ENCODE results near the gene TNPO1.
"Not testable (repeated sequence)": the region's sequence is repeated elsewhere in the genome, so short reads cannot be mapped to it uniquely, and the experiment has no call there.

Gene TNPO1

DNA sequence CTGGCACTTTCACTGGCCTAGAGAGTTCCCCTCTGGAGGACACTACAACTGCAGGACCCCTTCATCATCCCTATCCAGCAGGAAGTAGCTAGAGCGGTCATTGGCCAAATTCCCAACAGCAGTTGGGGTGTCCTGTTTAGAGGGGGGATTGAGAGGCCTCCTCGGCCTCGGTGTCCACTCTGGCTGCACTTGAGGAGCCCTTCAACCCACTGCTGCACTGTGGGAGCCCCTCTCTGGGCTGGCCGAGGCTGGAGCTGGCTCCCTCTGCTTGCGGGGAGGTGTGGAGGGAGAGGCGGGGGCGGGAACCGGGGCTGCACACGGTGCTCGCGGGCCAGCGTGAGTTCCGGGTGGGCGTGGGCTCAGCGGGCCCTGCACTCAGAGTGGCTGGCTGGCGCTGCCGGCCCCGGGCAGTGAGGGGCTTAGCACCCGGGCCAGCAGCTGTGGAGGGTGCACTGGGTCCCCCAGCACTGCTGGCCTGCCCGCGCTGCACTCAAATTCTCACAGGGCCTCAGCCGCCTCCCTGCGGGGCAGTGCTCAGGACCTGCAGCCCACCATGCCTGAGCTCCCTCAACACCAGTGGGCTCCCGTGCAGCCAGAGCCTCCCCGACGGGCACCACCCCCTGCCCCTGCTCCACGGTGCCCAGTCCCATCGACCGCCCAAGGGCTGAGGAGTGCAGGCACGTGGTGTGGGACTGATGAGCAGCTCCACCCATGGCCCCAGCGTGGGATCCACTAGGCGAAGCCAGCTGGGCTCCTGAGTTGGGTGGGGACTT, 118.7 kb downstream of the TNPO1 start:
- DNase-seq (ENCODE audit: low read depth in 2 of 2): not testable (repeated sequence)

DNA sequence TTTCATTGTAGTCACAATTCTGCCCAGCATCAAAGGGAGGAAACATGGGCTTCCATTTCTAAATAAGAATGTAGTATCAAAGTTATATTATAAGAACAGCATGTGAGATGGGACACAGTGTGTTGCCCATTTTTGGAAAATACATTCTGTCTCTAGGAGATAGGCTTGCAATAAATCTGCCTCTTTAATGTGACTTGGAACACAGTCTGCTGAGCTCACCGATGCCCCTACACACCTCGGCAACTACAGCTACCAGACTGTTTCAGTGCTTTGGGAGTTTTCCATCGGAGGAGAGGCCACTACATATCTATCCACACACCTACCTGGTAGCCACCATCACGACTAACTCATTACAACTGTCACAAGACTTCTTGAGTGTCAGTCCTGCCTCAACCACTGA, 120.4 kb downstream of the TNPO1 start:
- DNase-seq (ENCODE audit: low read depth in 2 of 2): no peak

DNA sequence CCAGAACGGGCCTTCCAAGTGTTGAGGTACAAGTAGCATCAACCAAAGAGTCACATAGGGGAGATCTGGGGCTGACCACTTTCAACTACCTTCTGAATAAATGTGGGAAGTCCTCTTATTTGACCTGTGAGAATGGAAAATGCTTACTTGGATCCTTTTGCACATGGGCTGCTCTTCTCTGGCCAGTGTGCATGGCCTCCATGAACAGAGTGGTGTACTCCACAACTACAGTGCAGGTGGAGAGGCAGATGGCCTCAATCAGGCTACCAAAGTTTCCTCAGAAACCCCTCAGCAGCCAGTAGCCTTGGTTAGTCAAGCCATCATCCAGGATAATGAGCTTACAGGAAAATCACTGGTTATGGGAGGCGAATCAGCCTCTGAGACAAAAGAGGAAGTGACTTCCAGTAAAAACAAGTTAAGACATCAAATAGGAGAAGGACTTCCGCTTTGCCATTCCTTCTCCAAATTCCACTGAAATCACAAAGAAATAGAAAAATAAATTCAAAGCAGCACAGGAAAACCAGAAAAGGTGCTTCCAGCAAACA, 121.1 kb downstream of the TNPO1 start:
- no peak for DNase-seq (ENCODE audit: low read depth in 2 of 2)

DNA sequence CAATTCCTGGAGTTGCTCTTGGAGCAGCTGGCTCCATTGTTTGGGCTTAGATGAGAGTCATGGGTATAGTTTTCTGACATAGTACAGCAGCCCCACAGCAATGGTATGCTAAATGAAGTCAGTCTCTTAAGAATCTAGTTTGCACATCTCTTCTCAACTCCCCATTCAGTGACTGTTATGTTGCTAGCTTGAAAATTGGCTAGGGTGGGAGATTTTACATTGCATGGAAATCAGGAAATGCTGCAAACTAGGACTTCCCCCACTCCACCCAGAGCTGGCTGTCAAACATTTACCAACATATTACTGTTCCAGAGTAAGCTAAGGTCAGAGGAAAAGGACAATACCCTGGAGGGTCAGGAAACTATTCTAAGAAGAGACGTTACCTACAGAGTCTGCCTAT, 121.7 kb downstream of the TNPO1 start:
- DNase-seq (ENCODE audit: low read depth in 2 of 2): no peak

DNA sequence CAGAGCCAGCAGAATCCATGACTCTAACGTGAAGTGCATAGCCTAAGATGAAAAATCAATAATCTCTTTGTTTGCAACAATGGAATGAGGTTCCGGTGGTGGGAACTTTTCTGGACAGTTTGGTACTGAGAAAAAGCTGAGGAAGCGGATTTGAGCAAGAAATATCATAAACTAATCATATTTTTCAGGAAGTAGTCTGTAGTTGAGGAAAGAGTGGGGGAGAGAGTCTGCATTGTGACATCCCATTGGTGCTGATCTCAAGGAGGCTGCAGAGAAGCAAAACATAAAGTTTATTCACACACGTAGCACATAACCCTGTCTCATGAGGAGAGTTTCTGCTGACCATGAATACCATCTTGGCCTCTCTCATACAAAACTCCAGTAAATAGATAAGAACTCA, 123.6 kb downstream of the TNPO1 start:
- DNase-seq (ENCODE audit: low read depth in 2 of 2): no peak

DNA sequence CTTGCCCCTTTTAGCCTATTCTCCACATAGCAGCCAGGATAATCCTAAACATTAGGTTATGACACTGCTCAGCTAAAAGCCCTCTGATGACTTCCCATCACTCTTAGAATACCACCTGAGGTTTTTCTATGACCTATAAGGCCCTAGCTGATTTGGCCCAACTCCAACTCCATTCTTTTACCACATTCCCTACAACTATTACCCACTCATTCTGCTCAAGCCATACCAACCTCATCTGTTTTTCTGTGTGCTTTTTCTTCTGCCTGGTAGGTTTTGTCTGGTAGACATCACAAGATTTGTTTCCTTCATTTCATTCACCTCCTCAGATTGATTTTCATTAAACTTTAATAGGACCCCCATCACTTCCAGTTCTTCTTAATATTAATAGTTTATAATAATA, 126.8 kb downstream of the TNPO1 start:
- no peak for DNase-seq (ENCODE audit: low read depth in 2 of 2)

DNA sequence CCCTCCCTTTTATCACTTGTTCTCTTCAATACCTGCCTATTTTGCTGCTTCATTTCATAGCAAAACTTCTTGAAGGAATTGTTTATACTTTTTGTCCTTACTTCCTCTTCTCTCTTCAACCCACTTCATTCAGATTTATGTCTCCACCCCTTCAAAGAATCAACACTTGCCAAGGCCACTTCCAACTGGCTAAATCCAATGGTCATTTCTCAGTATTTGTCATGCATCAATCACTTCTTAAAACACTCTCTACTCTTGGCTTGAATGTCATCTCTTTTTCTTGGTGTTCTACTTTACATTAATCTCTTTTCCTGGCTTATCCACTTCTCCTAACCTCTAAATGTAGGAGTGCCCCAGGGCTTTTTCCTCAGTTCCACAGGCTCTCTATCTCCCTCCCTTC, 131.0 kb downstream of the TNPO1 start:
- no peak for DNase-seq (ENCODE audit: low read depth in 2 of 2)

DNA sequence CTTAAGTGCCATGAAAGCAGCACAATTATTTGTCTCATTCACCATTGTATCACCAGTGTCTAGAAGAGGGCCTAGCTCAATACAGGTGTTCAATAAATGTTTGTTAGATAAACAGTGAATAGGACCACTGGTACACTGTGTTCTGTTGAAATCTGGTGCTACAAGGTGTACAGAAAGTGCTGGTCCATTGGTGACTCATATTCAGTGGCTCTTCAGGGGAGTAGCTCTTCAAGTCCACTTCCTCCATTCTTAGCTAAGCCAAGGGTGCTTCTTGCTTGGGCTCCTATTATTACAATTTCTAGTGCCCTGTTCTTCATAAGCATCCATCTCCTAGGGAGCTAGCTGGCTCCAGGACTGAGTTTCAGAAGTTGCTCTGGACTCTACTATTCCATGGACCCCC, 133.0 kb downstream of the TNPO1 start:
- DNase-seq (ENCODE audit: low read depth in 2 of 2): no peak

DNA sequence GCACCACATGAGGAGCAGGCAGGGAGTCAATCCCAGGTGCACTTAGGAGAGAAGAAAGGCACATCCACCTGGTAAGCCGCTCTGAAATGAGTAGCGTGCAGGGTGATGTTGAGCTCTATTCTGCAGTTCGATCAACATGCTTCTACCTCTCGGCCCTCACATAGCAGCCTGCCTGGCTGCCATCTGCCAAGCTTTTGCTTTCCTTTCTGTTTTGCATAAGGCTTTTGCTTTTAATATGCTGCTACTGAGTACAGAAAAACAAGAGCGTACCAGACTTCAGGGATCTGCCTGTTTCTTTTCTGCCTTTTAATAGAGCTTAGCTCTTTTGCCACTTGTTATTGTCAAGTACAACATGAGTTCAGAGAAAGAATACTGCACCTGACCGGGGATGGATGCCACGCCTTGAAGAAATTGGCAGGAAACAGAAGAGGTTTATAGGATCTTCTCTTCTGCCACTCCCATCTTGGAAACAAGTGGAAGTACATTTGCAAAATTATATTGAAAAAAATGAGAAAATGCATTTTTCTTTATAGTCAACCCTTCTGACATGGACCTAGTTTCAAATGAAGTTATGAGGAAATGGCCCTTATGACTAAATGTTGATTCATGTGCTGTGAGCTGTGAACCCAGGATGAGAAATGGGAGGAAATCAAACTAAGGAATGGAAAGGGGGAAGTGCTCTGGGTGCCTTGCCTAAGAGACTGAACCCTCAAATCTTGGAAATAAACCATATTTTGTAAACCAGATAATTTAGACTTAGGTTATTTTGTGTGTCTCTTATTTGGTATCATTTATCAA, 135.4 kb downstream of the TNPO1 start:
- no peak for DNase-seq (ENCODE audit: low read depth in 2 of 2)

DNA sequence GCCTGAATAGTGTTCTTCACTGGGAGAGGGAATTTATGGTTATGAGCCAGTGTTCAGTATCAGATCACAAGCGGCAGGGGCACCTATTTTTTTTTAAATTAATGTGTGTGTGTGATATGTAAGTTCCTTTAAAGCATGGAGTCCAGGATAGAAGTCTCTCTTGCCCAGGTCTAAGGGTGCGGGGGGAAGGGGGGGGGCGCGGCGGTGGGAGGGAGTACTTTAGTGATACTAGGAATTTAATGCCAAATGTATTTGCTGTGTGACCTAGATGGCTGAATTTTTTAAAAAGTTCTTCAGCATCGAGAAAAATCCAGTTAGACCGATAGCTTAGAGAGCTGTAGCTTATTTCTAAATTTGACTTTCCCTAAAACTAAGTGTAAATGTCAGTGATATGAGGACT, 137.9 kb downstream of the TNPO1 start:
- DNase-seq (ENCODE audit: low read depth in 2 of 2): no peak

DNA sequence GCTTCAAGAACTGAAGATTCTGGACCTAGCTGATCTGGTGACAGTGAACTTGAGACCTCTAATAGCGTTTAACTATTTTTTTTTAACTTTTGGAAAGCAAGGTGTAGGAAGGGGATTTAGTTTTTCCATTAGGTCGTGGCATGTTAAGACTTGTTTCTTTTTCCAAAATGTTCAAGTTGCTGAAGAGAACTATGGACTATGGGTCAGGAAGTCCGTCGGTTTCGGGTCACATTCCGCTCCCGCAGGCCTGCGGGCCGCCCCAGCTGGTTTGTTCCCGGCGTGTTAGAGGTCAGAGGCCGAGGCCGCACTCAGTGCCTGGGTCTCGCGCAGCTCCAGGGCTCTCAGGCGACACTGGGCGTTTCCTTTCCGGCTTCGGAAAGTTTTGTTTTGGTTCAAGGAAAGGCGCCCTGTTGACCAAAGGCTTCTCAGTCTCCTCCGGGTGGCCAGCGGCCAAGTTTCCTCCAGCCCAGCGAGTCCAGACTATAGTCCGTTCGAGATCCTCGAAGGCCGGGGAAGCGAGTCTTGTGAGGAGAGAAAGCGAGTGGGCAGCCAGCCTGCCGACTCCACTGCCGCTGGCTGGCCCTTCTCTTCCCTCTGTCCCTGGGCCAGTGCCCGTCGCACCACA, 138.8 kb downstream of the TNPO1 start:
- no peak for DNase-seq (ENCODE audit: low read depth in 2 of 2)

DNA sequence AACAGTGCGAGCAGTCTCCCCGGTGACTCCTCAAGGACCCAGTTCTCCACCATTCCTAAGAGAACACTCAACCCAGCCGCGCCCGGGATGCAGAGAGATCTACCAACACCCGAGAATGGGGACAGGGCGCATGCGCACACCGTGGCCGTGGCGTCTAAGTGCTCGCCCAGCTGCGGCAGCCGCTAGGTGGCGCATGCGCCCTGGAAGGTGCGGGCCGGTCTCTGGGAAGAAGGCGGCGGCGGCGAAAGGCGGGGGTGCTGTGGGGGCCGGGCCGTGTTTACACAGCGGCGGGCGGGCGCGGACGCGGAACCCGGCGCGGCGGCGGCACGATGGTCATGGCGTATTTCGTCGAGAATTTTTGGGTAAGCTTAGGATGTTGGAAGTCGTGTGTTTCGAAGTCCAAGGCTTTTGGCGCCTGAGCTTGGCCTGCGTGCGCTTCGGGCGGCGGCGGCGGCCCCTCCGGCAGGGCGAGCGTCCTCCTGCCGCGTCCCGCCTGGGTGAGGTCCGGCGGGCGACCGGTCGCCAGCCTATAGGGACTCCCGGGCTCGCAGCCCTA, 139.4 kb downstream of the TNPO1 start, which contains the start of gene FCHO2:
Gene FCHO2, plus strand, starts transcription at position 274 of the 556 bp plus-strand sequence. Its CDS starts 56 bp downstream, at position 330.
- peak; percentile 93 to 94 for DNase-seq (ENCODE audit: low read depth in 2 of 2)

DNA sequence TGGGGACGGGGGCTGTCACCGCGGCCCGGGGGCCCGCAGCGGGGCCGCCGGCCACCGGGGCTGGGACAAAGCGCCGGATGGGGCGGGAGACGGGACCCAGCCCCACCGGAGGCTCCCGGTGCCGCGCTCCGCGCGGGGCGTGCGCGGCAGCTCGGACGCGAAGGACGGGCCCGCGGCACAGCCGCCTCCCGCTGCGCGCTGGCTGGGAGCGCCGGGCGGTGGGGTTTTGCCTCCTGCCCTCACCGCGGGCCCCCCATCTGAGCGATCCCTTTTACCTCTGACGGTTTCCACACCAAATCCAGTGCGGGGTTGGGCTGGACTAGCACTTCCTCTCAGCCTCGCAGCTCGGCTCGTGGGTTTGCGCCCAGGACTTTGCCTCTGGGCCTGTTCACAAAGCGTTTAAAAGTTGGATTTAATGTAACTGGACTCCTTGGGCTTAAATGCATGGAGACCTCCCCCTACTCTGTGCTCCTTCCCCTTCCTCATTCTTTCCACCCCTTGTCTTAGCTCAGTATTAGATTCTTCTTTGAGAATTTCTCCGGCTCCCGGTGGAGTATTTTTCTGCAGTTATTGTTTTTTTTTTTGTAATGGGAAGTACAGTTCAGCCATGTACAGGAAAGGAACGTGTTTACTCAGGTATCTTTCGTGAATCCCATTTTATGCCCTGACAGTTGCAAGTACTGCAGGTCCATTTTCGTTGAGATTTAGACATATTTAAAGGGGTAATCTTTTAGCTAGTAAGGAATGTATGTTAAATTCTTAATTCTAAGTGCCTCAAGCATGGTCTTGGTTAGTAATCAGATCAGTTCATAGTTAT, 140.1 kb downstream of the TNPO1 start:
- peak in 1 of 2 donors; percentile 0 for DNase-seq (ENCODE audit: low read depth in 2 of 2)

DNA sequence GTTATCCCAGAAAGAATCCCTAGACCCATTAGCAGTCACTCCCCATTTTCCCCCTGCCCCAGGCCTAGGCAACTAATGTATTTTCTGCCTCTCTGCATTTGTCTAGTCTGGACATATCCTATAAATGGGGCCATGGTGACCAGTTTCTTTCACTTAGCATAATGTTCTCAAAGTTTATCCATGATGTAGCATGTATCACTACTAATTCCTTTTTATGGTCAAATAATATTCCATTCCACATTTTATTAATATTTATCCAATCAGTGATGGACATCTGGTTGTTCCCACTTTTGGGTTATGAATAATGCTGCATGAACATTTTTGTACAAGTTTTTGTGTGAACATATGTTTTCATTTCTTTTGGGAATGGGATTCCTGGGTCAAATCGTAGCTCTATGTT, 140.9 kb downstream of the TNPO1 start:
- DNase-seq (ENCODE audit: low read depth in 2 of 2): no peak

DNA sequence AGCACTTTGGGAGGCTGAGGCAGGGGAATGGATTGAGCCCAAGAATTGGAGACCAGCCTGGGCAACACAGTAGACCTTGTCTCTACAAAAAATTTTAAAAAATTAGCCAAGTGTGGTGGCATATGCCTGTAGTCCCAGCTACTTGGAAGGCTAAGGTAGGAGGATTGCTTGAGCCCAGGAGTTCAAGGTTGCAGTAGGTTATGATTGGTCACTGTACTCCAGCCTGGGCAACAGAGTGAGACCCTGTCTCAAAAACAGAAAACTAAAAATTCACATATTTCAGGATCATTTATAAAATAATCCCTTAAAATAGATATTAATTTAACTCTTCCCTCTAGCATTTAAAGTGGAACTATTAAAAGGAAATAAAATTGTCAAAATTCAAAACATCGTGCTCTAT, 142.8 kb downstream of the TNPO1 start:
- no peak for DNase-seq (ENCODE audit: low read depth in 2 of 2)

Measured in activated CD8-positive, alpha-beta memory T cell treated with anti-CD3 and anti-CD28 coated beads for 4 hours (primary cell).